HPDE6-E6E7 (cell line): ENCODE measurements around the gene SKOR1.

ENCODE experiments used
- DNase-seq: peaks from one replicate; pipeline ENCODE4 v3.0.0; 2011; ENCODE audit warnings: missing footprints; ENCODE audit errors: extremely low spot score

SKOR1 gene

GRCh38 chr15:67794832-67795574 lies 30.3 kb upstream of the SKOR1 start:
- no peak for DNase-seq

GRCh38 chr15:67796196-67797127 lies 28.8 kb upstream of the SKOR1 start:
- no peak for DNase-seq

- DNase-seq, result no peak
Measured at GRCh38 chr15:67799801-67800205, 25.5 kb upstream of the SKOR1 start.

GRCh38 chr15:67801142-67801541 lies 24.2 kb upstream of the SKOR1 start:
- no peak for DNase-seq

GRCh38 chr15:67801926-67802914 lies 23.1 kb upstream of the SKOR1 start:
- no peak for DNase-seq

GRCh38 chr15:67803299-67803698 lies 22.0 kb upstream of the SKOR1 start:
- DNase-seq, result no peak

- DNase-seq, result no peak
Measured at GRCh38 chr15:67803996-67804843, 21.1 kb upstream of the SKOR1 start.

- no peak for DNase-seq
Measured at GRCh38 chr15:67805008-67805665, 20.2 kb upstream of the SKOR1 start.

- no peak for DNase-seq
Measured at GRCh38 chr15:67805666-67806516, 19.4 kb upstream of the SKOR1 start.

- DNase-seq, result no peak
Measured at GRCh38 chr15:67806536-67806935, 18.8 kb upstream of the SKOR1 start.

- no peak for DNase-seq
Measured at GRCh38 chr15:67807141-67807540, 18.2 kb upstream of the SKOR1 start.

GRCh38 chr15:67807836-67808235 lies 17.5 kb upstream of the SKOR1 start:
- no peak for DNase-seq

GRCh38 chr15:67808821-67809220 lies 16.5 kb upstream of the SKOR1 start:
- no peak for DNase-seq

- DNase-seq, result no peak
Measured at GRCh38 chr15:67809441-67809840, 15.9 kb upstream of the SKOR1 start.

GRCh38 chr15:67809866-67810265 lies 15.4 kb upstream of the SKOR1 start:
- no peak for DNase-seq

GRCh38 chr15:67812241-67812644 lies 13.1 kb upstream of the SKOR1 start:
- DNase-seq, result no peak

- no peak for DNase-seq
Measured at GRCh38 chr15:67813104-67813634, 12.1 kb upstream of the SKOR1 start.

- DNase-seq, result no peak
Measured at GRCh38 chr15:67815036-67815592, 10.2 kb upstream of the SKOR1 start.

- DNase-seq, result no peak
Measured at GRCh38 chr15:67816668-67817067, 8.6 kb upstream of the SKOR1 start.
